Small intestine (tissue), 7 donors: ENCODE data around the gene AIG1. TPM values are rescaled to one million over a fixed set of nuclear protein-coding genes. Genes with fewer than 3 reads are reported as not detected.
A peak's percentile ranks its signal among the peaks of the same experiment; 100 is the strongest.

Source experiments
- DNase-seq, 2 donors: peaks; one replicate each; pipeline versions ENCODE4 v3.0.0 to v3.0.0-alpha.2; 2013
- FAIRE-seq: peaks from 2 replicates; lab custom pipeline; 2012; peaks lifted over from hg19 to GRCh38; lab: Jason Lieb, UNC
- H3K27ac ChIP-seq, 3 donors: one replicate each; pipeline ENCODE4 v1.5.1; 2013; ENCODE audit warnings: low read length in 2 of 3, mild to moderate bottlenecking in 2 of 3, control low read depth in 1 of 3, inconsistent platforms in 1 of 3, low read depth in 1 of 3, moderate library complexity in 1 of 3
- H3K27me3 ChIP-seq, 3 donors: one replicate each; pipeline ENCODE4 v1.6.1; 2013; ENCODE audit warnings: low read length in 3 of 3, inconsistent platforms in 1 of 3; ENCODE audit not compliant: control insufficient read depth in 3 of 3, insufficient read depth in 3 of 3
- H3K36me3 ChIP-seq, 3 donors: one replicate each; pipeline ENCODE4 v1.6.1; 2013; ENCODE audit warnings: low read length in 3 of 3, inconsistent platforms in 1 of 3, low read depth in 1 of 3, mild to moderate bottlenecking in 1 of 3, moderate library complexity in 1 of 3; ENCODE audit not compliant: control insufficient read depth in 3 of 3, insufficient read depth in 2 of 3
- H3K4me1 ChIP-seq, 3 donors: one replicate each; pipeline ENCODE4 v1.6.1; 2013; ENCODE audit warnings: low read length in 2 of 3, inconsistent platforms in 1 of 3, low read depth in 1 of 3, mild to moderate bottlenecking in 1 of 3, moderate library complexity in 1 of 3; ENCODE audit not compliant: control insufficient read depth in 3 of 3, insufficient read depth in 2 of 3
- H3K4me3 ChIP-seq, 3 donors: one replicate each; pipeline ENCODE4 v1.5.1; 2013; ENCODE audit warnings: low read length in 3 of 3, control low read depth in 1 of 3, inconsistent platforms in 1 of 3, low read depth in 1 of 3, mild to moderate bottlenecking in 1 of 3, moderate library complexity in 1 of 3
- H3K9me3 ChIP-seq, 2 donors: one replicate each; pipeline ENCODE4 v1.6.1; 2013; ENCODE audit warnings: low read depth in 1 of 2, low read length in 1 of 2; ENCODE audit not compliant: control insufficient read depth in 2 of 2, insufficient read depth in 1 of 2
- WGBS, 3 donors: extraction: QIAGEN DNeasy Blood & Tissue Kit; methylation state at CpG; one replicate each; pipeline ENCODE4 v1.1.7; 2013; 5-methylcytosine and 5-hydroxymethylcytosine counted together
- polyA plus RNA-seq, 4 donors: library from polyadenylated mRNA; stranded (reverse) in 3 of 4; unstranded in 1 of 4; fragments of 200-250 nt in 3 of 4; fragments of 120-200 nt in 1 of 4; gene quantifications; one replicate each; pipeline versions ENCODE4 v1.2.1 to v1.2.3, GENCODE V29; 2013
- donor health status: healthy with polysubstance abuse.
- donor health status: control.
- donor health status: control.
- donor health status: Bipolar disorder and iron deficiency.
- donor health status: healthy.

The AIG1 gene
- polyA plus RNA-seq, 4 donors: 56.6 to 244 (median 79.0) TPM

DNA sequence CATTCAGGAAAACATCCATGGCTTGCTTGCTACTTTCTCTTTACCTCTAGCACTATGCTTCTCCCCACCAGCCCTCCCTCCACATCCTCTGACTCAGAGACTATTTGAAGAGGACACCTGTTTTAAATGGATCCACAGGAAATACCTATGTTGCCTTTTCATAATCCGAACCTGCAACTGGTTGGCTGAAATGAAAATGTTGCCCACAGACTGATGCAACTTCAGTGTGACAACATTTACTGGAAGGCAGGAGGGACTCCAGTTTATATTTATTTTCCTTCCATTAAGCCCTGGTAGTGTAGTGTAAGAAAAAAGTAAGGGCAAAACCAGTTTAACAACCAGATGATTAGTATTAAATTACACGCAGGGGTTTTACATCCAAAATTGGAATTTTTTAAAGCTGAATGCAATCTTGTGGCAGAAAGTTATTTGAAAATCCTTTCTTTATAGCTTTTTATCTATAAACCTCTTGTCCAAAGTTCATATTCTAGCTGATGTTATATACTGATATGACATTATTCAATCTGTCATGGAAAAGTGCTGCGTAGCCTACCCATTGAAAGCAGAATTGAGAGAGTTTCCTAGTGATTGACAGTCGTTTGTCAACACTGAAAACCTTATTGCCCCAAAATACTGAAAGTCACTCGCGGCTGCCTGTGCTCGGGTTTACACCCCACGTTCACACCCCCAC is 881 bp upstream of the AIG1 start:
- WGBS, 3 donors: 0 to 3% (median 2%) methylated on average over 8 of the region's 8 CpGs
- peak; percentile 43 to 75 for DNase-seq

DNA sequence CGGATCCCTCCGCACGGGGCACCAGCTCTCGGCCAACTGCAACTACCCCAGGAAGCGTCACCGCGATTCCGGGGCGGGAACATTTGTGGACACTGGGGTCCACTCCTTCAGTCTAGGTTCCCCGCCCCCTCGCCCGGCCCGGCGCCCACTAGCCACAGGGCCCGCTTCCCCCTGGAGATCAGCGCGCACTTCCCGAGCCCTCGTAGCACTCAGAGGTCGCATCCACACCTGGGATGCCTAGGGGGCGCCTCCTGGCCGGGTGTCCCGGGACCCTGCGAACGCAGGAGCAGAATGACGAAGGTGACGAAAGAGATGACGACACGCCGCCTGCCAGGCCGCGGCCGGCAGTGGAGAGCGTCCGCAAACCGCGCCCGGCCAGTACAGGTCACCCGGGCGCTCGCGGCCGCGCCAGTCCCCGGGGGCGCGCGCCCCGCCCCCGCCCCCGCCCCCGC is 309 bp upstream of the AIG1 start:
- H3K9me3 ChIP-seq: peaks cover 0 to 2% of the 10 kb centered on the region in 2 donors
- peak overlapping the region; percentile 92 to 100 (median 96) for H3K27ac ChIP-seq
- FAIRE-seq (no peak), DNase-seq (peak; percentile 78 to 93)
- peak overlapping the region; percentile 67 to 91 (median 71) for H3K4me3 ChIP-seq
- H3K27me3 ChIP-seq: no peaks in the 10 kb centered on the region
- no peaks in the 10 kb centered on the region for H3K36me3 ChIP-seq
- 0 to 2% (median 1%) methylated on average over 28 to 52 of the region's 52 CpGs for WGBS, 3 donors
- H3K4me1 ChIP-seq: peaks cover 4 to 32% (median 4%) of the 10 kb centered on the region in 3 donors

More for the DNA sequence above, 881 bp upstream of the AIG1 start:
- Histone ChIP-seq H3K4me3 (peak overlapping the region; percentile 67 to 91 (median 71)), H3K27ac (peak overlapping the region; percentile 92 to 100 (median 96)), H3K9me3 (no peaks in the 10 kb centered on the region), H3K36me3 (no peaks in the 10 kb centered on the region), H3K4me1 (peaks cover 3 to 29% (median 4%) of the 10 kb centered on the region in 3 donors), H3K27me3 (no peaks in the 10 kb centered on the region)
- FAIRE-seq: no peak

DNA sequence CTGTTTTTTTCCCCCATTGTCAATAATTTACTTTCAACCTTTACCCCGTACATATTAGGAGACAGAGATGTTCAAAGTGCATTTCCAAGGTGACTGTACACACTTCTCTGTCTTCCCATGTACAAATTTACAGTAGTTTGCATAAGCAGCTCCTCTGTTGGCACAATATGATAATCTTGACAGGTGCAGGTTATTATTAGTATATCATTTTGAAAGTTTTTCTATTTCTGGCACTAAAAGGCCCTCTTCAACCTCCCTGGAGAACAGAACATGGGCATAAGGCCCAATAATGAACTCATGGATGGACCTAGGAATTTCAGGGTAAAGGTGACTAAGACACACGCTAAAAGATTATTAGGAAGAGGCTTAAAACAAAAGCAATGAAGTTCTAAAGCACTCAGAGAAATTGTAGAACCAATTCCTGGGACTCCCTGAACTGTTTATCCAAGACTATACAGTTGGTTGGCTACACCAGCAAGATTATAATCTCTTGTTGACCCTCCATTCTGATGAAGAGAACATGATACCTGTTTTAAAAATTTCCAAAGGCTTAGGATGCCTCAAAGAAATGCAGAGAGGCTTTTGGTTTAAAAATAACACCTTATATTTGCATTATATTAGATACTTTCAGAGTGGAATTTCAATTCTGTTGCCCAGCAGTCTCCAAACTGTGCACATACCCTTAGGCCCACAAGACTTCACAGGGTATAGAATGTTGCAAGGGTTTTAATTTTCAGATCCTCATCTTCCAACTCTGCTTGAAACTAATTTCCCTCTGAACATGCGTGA is 1.1 kb downstream of the AIG1 start:
- no peak for FAIRE-seq
- H3K27me3 ChIP-seq: no peaks in the 10 kb centered on the region
- peaks cover 0 to 1% (median 0%) of the 10 kb centered on the region in 3 donors for H3K36me3 ChIP-seq
- peak overlapping the region in 2 of 3 donors; percentile 56 to 94 for H3K27ac ChIP-seq
- peaks cover 4 to 32% (median 4%) of the 10 kb centered on the region in 3 donors for H3K4me1 ChIP-seq
- peak overlapping the region in 2 of 3 donors; percentile 83 to 91 for H3K4me3 ChIP-seq
- H3K9me3 ChIP-seq: peaks cover 0 to 10% of the 10 kb centered on the region in 2 donors
- WGBS, 3 donors: 44 to 60% (median 48%) methylated on average over 3 of the region's 3 CpGs
- DNase-seq: peak; percentile 73 to 86

DNA sequence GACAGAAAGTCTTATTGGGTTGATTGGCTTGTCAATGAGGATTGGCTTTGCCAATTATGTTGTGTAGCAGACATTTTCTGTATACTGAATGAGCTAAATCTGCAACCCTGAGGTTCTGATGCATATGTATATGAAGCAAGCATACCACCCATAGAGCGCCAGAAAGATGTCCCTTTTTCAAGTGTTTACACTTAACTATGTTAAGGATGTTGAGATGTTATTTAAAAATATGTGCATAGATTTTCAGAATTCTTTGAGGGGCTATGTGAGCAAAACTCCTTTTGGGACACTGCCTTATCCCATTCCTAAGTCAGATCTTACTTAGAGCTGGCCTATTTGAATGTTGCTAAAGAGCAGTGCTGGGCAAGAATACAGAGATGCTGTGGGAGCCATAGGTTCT is 1.9 kb downstream of the AIG1 start:
- FAIRE-seq: no peak

DNA sequence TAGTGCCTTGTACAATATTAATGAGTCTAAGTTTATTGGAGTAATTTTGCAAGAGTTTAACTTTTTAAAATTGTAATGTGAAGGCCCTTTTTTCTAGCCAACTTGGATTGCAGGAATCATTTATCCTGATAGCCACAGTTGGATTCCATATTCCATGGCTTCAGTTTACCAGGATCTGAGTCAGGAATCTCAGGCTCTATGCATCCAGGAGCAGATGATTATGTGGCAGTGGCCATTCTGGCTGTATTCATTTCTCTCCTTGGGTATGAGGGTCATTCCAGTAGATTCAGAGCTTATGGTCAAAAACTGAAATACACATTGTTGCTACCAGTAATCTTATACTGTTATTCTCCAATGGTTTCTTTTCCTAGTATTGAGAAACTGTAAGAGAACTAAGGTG is 2.9 kb downstream of the AIG1 start:
- no peak for FAIRE-seq
- Histone ChIP-seq H3K27ac (peak overlapping the region in 1 of 3 donors; percentile 94), H3K9me3 (peaks cover 0 to 12% of the 10 kb centered on the region in 2 donors), H3K4me3 (no peak overlapping the region), H3K27me3 (no peaks in the 10 kb centered on the region), H3K4me1 (peaks cover 4 to 32% (median 4%) of the 10 kb centered on the region in 3 donors), H3K36me3 (peaks cover 0 to 3% (median 0%) of the 10 kb centered on the region in 3 donors)
- peak in 1 of 2 donors; percentile 17 for DNase-seq

More for the DNA sequence above, 1.9 kb downstream of the AIG1 start:
- H3K36me3 ChIP-seq: peaks cover 0 to 3% (median 0%) of the 10 kb centered on the region in 3 donors
- H3K4me1 ChIP-seq: peaks cover 4 to 32% (median 4%) of the 10 kb centered on the region in 3 donors
- H3K4me3 ChIP-seq: no peak overlapping the region
- H3K9me3 ChIP-seq: peaks cover 0 to 12% of the 10 kb centered on the region in 2 donors
- WGBS, 3 donors: 92 to 100% (median 100%) methylated on average over 1 of the region's 1 CpG
- no peaks in the 10 kb centered on the region for H3K27me3 ChIP-seq
- peak overlapping the region in 1 of 3 donors; percentile 94 for H3K27ac ChIP-seq
- no peak for DNase-seq

DNA sequence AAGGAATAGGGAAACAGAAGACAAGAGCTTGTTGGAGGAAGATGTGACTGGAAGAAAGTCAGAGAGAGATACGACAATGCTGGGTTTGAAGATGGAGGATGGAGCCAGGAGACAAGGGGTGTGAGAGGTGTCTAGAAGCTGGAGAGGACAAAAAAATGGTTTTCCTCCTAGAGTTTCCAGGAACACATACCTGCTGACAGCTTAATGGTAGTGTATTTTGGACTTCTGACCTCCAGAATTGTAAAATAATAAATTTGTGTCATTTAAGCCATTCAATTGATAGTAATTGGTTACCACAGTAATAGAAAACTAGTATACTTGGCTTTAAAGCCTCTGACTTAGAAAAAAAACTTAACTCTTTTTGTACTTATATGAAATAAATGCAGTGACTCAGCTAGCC is 3.6 kb downstream of the AIG1 start:
- 12 to 60% (median 23%) methylated on average over 1 of the region's 1 CpG for WGBS, 3 donors
- H3K27me3 ChIP-seq: no peaks in the 10 kb centered on the region
- H3K9me3 ChIP-seq: peaks cover 0 to 12% of the 10 kb centered on the region in 2 donors
- no peak overlapping the region for H3K4me3 ChIP-seq
- DNase-seq (peak; percentile 78 to 84), FAIRE-seq (peak; percentile 59)
- peaks cover 0 to 8% (median 0%) of the 10 kb centered on the region in 3 donors for H3K36me3 ChIP-seq
- H3K27ac ChIP-seq: peak overlapping the region in 2 of 3 donors; percentile 30 to 94
- H3K4me1 ChIP-seq: peaks cover 4 to 32% (median 4%) of the 10 kb centered on the region in 3 donors

DNA sequence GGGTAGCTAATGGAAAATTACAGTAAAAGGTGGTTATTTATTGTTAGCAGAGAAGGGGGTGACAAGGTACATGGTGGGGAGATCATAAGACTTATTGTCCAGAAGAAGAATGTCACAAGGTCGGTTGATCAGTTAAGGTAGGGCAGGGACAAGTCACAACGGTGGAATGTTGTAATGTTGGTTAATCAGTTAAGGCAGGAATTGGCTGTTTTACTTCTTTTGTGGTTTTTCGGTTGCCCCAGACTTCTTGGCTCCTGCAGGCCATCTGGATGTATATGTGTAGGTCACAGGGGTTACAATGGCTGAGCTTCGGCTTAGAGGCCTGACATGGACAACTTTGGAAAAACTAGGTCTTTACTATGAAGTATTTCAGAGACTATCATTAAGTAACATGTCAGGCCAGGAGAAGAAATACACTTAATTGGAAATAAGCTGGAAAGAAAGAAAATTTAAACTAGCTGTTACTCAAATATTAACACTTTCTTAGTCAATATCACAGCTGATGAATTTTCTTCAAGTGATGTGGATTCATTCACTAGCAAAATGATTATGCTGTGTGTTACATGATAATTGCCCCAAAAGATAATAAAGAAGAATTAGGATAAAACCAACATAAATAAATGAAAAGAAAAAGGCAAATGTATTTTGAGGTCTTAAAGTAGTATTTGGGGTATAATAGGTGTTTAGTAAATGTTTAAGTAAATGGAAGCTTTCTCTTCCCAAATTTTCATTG is 4.4 kb downstream of the AIG1 start:
- H3K27me3 ChIP-seq: no peaks in the 10 kb centered on the region

More for the DNA sequence above, 4.4 kb downstream of the AIG1 start:
- H3K4me3 ChIP-seq: no peak overlapping the region
- H3K9me3 ChIP-seq: peaks cover 0 to 12% of the 10 kb centered on the region in 2 donors
- FAIRE-seq (no peak), DNase-seq (peak; percentile 28 to 73)
- peaks cover 0 to 8% (median 0%) of the 10 kb centered on the region in 3 donors for H3K36me3 ChIP-seq
- H3K4me1 ChIP-seq: peaks cover 4 to 28% (median 4%) of the 10 kb centered on the region in 3 donors
- peak overlapping the region in 1 of 3 donors; percentile 94 for H3K27ac ChIP-seq
- WGBS, 3 donors: 32 to 54% (median 48%) methylated on average over 4 of the region's 4 CpGs
